Measurements from ENCODE around the gene EARS2.

DNA sequence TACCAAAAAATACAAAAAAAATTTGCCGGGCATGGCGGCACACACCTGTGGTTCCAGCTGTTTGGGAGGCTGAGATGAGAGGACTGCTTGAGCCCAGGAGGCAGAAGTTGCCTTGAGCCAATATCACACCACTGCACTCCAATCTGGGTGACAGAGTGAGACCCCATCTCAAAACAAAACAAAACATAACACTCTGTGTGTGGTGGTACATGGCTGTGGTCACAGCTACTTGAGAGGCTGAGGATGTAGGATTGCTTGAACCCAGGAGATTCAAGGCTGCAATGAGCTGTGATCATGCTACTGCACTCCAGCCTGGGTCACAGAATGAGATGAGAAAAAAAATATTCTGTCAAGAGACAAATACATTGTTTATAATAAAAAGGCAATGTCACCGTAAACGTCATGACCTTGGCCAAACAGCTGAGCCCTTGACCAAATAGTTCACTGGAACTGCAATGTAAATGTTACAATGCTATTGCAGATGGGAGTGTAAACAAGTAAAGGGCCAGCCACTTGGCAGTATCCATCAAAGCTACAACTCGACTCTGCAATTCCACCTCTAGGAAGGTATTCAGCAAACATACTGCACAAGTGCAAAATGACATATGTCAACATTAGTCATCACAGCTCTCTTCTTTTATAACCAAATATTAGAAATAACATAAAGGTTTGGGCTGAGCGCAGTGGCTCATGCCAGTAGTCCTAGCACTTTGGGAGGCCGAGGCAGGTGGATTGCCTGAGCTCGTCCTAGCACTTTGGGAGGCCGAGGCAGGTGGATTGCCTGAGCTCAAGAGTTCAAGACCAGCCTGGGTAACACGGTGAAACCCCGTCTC is 16.9 kb downstream of the EARS2 start:
- TF ChIP-seq RAD21 (IDR thresholded peaks at IDR 0.05; ENCODE audit: low read depth) (no peak), YY1 (IDR thresholded peaks at IDR 0.05; ENCODE audit: low read depth) (no peak), NFIC (IDR thresholded peaks at IDR 0.05) (no peak), TCF12 (IDR thresholded peaks at IDR 0.05; ENCODE audit: low read depth) (no peak), FOXM1 (IDR thresholded peaks at IDR 0.05; ENCODE audit: borderline replicate concordance, low read depth) (no peak)
- TF ChIP-seq, protein P1, sequence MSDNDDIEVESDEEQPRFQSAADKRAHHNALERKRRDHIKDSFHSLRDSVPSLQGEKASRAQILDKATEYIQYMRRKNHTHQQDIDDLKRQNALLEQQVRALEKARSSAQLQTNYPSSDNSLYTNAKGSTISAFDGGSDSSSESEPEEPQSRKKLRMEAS (IDR thresholded peaks at IDR 0.05) = no peak

Data from Ishikawa (cell line).